HCT116 (cell line): ENCODE measurements around the gene MFSD1.

Experiments
- CEBPB ChIP-seq: IDR thresholded peaks from 2 replicates; pipeline ENCODE4 v1.6.1; 2012; ENCODE audit warnings: low read depth
- FOSL1 ChIP-seq: IDR thresholded peaks from 2 replicates; pipeline ENCODE4 v1.6.1; 2012; ENCODE audit warnings: low read depth
- POLR2A ChIP-seq: IDR thresholded peaks from 2 replicates; pipeline ENCODE4 v1.7.0; 2011; ENCODE audit warnings: borderline replicate concordance; ENCODE audit not compliant: insufficient read depth, insufficient read length; ENCODE audit errors: extremely low read depth
- POLR2AphosphoS5 ChIP-seq: IDR thresholded peaks from 2 replicates; pipeline ENCODE4 v1.6.1; 2011; ENCODE audit warnings: mild to moderate bottlenecking, low read depth, low read length, moderate library complexity
- YY1 ChIP-seq: IDR thresholded peaks from 2 replicates; pipeline ENCODE4 v1.6.1; 2011; ENCODE audit warnings: low read length, low read depth, moderate library complexity, mild to moderate bottlenecking; ENCODE audit not compliant: insufficient replicate concordance; ENCODE audit errors: extremely low read depth
- TF ChIP-seq, protein P1 (sequence below), 3 experiments: fragments of 200-600 bp in 1 of 3; sonication (generic) in 1 of 3; IDR thresholded peaks in 2 of 3; conservative IDR thresholded peaks in 1 of 3; 2 replicates each; pipeline ENCODE4 v1.5.1; 2012 to 2017; ENCODE audit warnings: low read depth in 2 of 3, low read length in 2 of 3, antibody characterized with exemption in 1 of 3, borderline replicate concordance in 1 of 3, control low read depth in 1 of 3, mild to moderate bottlenecking in 1 of 3, mixed read lengths in 1 of 3, mixed run types in 1 of 3, moderate library complexity in 1 of 3; ENCODE audit not compliant: insufficient read depth in 1 of 3
- TF ChIP-seq, protein P2 (sequence below): IDR thresholded peaks from 2 replicates; pipeline ENCODE4 v1.6.1; 2012

DNA sequence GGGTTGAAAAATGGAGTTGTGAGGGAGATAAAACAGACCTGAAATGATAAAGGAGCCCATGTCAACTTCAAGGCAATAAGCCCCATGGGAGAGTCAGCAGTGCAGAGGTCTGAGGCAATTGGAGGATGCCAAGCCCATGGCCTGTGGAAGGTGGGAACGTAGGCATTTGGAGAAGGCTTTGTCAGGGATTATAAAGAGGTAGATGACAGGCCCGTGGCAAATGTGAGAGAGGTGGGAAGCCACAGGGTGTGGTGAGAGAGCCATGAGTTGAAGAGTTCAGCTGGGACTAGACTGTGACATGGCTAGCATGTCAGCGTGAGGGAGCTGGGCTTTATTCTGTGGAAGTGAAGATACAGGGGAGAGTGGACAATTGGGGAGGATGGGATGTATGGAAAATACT is 35.4 kb downstream of the MFSD1 start:
- TF ChIP-seq, protein P1, sequence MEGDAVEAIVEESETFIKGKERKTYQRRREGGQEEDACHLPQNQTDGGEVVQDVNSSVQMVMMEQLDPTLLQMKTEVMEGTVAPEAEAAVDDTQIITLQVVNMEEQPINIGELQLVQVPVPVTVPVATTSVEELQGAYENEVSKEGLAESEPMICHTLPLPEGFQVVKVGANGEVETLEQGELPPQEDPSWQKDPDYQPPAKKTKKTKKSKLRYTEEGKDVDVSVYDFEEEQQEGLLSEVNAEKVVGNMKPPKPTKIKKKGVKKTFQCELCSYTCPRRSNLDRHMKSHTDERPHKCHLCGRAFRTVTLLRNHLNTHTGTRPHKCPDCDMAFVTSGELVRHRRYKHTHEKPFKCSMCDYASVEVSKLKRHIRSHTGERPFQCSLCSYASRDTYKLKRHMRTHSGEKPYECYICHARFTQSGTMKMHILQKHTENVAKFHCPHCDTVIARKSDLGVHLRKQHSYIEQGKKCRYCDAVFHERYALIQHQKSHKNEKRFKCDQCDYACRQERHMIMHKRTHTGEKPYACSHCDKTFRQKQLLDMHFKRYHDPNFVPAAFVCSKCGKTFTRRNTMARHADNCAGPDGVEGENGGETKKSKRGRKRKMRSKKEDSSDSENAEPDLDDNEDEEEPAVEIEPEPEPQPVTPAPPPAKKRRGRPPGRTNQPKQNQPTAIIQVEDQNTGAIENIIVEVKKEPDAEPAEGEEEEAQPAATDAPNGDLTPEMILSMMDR (IDR thresholded peaks at IDR 0.05 in 2 of 3, conservative IDR thresholded peaks at IDR 0.05 in 1 of 3; ENCODE audit: borderline replicate concordance in 1 of 3, insufficient read depth in 1 of 3, low read depth in 2 of 3, low read length in 2 of 3), result no peak
- TF ChIP-seq, protein P2, sequence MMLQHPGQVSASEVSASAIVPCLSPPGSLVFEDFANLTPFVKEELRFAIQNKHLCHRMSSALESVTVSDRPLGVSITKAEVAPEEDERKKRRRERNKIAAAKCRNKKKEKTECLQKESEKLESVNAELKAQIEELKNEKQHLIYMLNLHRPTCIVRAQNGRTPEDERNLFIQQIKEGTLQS, result no peak
- TF ChIP-seq POLR2A (no peak), YY1 (no peak), POLR2AphosphoS5 (no peak), FOSL1 (no peak), CEBPB (no peak)
